ENCODE results near the gene CDYL2.

Gene CDYL2

DNA sequence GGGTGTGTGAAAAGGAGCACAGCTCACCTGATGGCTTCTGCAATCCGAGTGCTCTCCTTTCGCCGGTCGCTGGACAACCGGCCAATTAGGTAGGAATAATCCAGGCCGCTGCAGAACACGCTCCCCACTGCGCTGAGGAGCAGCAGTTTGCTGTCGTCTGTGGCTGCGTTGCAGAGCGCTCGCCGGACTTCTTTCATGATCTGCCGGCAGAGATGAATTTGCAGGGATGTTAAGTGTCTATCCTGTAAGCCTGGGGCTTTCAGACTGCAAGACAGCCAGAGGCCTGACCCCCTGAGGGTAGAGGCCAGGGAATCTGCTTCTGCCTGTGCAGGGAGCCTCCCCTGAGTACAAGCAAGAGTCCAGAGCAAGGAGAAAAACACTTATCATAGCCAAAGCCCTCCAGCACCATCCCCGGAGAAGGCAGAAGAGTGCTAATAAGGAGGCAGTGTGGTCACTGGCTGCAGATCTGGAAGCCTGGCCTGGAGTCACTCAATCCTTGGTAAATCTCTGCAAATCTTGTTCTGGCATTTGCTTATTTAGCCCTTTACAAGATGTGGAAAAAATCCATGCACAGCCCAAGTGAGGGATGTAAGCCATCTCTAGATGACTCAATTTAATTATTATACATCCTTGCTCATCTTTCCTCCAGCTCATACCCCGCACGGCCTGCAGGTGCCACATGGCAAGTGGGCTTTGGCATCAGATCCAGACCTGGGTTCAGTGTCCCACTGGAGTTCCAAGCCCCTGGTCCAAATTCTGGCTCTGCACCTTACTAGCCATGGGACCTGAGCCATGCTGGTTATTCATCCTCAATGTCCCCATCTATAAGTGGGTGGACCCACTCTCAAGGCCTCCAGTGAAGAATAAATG, 183.4 kb downstream of the CDYL2 start:
- DNase-seq (ENCODE audit: low read depth) = no peak

DNA sequence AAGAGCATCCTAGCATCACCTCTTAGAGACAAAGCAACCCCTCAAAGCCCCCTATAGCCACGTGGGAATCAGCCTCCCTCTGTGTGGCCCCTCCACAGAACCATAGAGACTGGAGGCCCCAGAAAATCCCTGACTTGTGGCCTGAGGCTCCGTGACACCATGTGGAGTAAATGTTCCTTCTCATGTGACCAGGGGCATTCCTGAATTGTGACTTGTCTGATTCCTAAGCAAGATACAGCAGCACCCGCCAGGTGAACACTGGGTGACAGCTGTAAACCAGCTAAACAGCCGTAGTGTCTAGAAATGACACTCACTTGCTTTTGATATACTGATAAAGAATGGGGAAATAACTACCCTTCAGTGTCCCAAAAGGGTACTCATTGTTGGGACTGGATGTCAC, 184.6 kb downstream of the CDYL2 start:
- DNase-seq (ENCODE audit: low read depth) = no peak

DNA sequence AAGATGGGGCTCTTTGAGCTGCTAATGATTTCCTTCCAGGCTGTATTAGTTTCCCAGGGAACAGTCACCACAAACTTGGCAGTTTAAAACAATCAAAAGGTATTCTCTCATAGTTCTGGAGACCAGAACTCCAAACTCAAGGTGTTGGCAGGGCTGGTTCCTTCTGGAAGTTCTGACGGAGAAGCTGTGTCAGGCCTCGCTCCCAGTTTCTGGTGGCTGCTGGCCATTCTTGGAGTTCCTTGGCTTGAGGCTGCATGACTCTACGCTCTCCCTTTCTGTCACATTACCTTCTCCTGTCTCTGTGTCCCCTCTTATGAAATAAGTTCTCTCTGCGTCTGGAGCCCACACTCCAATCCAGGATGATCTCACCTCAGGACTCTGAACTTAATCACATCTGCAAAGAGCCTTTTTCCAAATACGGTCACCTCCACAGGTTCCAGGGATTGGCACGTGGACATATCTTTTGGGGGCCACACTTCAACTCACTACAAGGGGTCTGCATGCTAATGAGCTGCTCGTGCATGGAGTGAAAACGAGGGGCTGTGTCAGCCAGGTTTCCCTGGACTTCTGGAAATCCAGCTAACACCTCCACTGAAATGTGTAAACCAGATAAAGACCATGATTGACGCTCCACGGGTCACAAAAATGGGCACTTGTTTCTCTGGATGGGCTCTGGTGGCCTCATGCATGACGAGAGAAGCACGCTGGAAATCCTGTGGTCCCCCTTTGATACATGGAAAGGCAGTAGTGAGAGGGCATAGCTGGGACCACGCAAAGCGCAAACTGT, 185.3 kb downstream of the CDYL2 start:
- no peak for DNase-seq (ENCODE audit: low read depth)

DNA sequence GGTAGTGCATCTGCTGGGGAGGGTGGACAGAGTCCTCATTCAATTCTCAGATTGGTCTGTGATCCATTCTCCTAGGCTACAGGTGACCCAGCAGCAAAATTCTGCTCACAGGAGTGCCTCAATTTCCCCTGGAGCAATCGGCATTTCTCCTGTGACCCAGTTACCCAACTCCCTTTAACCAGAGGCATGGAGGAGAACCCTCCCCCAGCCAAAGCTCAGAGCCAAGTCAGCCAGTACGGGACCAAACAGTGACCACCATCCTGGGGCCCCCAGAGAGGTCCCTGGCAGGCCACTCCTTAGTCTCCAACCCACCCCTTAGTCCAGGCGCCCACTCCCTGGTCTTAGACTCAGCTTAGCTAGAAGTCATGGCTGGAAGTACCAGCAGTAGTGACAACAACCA, 188.0 kb downstream of the CDYL2 start:
- DNase-seq (ENCODE audit: low read depth) = no peak

DNA sequence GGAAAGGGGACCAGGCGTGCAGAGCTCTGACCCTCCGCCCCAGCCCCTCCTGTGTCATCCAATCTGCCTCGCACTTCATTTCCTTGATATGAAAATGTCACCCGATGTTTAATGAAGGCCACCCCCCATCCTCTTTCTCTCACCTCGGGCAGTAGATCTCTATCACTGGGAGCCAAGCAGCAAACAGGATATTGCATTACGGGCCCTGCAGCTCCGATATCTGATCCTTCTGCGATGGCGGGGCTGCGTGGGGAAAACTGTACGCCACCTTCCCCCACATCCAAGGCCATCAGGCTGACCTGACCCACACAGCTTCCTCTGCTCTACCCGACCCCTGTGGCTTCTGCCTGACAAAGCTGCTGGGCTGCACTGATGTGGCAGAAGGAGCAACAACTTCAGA, 188.7 kb downstream of the CDYL2 start:
- DNase-seq (ENCODE audit: low read depth) = no peak

DNA sequence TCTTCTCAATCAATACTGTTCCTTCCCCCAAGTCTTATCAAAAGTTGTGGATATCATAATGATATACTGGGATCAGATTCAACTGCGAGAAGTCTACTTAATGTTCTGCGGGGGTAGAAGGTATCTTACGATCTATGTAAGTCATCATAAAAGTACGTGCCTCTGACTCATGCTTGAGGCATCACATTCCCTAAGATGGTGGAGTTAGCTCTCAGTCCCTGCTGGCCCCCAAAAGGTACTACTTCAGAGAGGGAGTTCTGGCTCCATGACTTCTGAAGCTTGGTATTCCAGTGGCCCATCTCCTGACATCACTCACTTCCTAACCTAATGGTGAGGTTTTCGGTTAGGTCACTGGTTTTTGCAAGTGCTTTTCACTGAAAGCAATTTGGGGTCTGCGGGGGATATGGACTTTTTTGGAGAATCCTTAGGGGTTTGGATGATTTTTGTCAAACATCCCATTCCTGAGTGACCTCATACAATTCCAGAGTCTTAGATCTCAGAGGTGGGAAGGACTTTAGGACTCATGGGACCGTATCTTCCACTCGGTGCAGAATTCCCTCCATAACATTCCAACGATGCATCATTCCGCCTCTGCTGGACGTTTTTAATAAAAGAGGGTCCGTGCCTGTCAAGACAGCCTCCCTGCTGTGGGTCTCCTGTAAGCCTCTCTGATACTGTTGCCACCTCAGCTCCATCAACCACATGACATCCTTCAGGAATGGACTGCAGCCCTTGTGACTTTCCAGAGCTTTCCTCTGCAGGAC, 189.3 kb downstream of the CDYL2 start:
- no peak for DNase-seq (ENCODE audit: low read depth)

DNA sequence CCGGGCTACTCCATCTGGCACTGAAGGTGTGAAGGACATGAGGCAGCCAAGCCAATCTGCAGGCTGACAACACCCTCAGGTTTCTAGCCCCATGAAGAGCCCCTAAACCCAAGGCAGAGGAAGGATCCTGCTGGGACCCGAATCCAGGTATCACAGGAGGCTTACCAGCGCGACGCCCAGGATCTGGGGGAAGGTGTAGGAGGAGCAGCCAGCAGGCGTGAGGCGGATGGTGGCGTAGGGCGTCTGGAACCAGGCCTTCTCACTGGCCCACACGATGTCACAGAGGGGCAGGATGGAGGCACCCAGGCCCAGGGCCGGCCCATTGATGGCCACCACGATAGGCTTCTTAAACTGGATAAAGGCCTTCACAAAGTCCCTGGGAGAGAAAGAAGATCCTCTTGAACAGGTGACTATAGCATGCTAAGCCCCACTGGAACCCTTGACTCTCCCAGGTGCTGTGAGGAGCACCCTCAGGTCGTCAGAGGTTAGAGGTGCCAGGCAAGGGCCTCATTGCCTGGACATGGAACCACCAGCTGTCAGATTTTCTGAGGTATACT, 191.9 kb downstream of the CDYL2 start:
- no peak for DNase-seq (ENCODE audit: low read depth)

DNA sequence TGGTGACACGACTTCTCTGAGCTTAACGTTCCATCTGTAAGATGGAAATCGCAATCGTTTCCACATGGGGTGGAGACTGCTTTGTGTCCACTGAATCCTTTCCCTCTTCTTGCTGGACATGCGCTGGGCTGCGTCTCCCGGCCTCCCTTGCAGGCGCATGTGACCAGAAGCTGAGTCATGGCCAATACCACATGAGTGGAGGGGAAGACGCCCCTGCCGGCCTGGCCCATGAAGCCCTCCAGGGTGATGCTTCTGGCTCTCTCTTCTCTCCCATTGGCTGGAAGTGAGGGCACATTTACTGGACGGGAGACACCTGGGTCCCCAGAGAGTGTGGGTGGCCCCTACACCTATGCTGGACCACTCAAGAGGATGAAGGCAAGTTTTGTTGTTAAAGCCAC, 192.5 kb downstream of the CDYL2 start:
- no peak for DNase-seq (ENCODE audit: low read depth)

DNA sequence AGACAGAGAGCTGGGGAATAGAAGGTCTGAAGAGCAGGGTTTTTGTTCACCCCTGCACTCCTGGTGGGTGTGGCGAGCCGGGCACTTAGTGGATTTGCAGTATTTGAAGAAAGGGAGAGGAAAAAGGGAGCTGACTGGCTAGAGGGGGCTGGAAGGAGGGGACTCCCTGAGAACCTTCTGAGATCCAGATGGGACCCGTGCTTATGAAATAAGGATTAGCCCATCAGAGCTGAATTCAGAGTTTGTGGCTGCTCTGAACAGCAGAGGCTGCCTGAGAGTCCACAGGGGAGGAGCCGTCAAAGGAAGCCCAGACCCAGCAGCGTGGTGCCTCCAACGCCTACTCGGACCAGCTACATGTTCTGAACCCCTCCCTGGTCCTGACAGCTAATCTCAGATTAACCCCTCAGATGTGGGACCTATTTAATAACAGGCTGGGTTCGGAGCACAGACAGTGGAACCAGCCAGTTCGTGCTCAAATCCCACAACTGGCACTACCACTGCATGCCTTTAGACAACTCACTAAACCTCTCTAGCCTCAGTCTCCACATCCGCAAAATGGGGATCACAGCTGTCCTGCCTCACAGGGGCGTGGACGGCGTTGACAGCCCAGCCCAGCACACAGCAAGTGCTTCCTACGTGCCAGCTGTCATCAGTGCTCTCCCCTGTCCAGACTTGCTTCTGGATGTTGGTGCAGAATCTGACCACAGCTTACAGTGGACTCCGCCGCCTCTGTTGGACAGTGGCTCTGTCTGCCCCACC, 193.0 kb downstream of the CDYL2 start:
- no peak for DNase-seq (ENCODE audit: low read depth)

DNA sequence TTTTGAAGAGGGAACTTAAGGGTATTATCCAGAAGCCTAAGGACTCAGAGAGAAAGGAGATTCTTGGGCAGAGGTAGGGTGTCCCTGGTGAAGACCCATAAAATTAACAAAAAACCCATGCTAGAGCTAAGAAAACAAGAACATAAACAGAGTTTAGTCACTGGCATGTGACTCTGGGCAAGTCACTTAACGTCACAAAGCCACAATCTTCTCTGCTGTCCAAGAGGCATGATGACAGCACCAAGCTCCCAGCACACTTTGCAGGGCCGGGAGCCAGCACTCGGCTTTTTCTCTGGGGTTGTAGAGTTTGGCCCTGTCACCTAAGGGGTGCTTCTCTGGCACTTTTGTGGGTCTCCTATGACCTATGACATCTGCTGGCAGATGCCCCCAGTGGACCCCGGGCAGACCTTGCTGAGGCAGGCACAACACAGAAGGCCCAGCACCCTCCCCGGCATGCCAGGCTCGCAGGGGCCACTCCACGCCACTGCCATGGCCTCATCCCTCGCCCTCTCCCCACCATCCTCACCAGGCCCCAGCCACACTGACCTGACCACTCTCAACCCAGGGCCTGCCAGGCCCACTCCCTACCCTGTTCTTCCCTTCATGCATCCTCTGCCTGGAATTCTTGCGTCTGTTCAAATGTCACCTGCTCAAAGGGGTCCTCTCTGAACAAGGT, 193.8 kb downstream of the CDYL2 start:
- no peak for DNase-seq (ENCODE audit: low read depth)

DNA sequence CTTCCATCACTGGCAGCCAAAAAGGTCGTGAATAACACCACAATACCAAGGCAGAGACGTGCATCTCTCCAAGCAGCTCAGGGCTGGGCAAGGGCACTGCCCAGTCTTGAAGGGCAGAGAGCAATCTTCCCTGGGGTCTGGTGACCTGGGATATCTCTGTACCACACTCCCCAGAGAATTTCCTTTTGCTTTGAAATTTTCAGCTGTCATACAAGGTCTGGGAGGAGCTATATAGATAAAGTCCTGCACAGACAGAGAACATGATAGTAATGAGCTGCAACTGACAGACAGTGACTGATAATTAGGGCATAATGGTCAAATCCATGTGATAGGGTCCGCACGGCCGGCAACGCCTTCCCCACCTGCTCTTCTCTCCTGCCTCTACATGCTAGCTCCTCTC, 195.5 kb downstream of the CDYL2 start:
- no peak for DNase-seq (ENCODE audit: low read depth)

DNA sequence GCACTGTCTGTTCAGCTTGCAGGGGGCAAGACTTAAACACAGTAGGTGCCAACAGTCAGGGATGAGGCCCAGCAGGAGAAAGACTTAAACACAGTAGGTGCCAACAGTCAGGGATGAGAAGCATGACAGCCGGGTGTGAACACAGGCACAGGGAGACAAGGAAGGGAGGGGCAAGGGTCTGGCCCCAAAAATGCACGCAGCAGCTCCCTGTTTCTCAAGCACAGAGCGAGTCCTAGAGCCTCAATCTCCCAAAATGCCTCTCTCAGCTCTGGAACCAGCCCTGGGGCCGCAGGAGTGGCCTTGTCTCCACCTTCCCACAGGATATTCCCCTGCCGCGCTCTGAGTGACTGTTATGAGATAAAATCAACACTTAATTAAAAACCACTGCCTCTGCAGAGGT, 197.2 kb downstream of the CDYL2 start:
- no peak for DNase-seq (ENCODE audit: low read depth)

DNA sequence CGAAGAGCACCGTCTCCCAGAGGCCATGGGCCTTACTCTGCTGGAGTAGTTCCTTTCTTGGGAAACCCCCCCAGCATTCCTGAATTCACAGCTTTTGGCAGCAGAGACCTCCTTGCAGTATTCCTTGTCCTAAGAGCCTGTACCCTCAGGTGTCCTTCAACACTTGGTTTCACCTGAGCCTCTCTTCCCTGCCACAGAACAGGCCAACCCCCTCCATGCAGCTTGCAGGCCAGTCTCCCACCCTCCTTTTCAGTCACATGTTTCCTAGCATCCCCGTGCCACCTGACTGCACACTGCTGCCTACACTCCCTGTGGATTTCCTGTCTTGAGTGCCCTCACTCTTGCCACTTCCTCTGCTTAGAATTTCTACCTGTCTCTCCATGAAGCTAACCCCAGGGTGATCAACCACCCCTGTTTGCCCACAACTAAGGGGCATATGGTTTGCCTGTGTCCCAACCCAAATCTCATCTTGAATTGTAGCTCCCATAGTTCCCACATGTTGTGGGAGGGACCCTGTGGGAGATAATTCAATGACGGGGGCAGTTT, 198.1 kb downstream of the CDYL2 start:
- DNase-seq (ENCODE audit: low read depth) = no peak

DNA sequence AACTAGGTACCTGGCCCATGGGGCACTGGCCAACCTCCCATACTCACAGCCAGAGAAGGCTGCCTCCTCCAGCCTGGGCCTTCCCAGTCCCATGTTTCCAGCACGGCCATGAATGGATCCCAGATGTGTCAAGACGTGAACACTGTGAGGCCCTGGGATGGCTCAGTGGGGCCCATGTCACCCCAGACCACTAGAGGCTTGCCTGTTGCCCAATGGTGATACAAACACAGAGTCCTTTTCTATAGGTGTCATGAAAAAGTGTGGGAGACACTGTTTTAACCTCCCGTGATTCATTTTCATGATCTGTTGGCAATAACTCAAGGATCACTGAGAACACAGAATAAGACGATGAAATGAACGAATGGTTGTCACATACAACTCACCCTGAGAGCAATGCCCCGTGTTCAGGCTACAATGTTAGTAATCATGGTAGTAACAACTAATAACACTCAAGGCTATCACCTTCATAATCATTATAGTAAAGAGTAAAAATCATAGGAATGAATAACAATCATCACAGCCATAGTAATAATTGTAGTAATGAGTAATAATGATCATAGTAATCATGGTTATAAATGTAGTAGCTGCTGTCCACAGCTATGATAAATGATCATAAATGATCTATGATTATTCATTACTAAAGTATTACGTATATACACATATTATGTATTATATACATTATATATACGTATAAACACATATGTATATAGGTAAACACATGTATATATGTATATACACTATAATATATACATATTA, 199.6 kb downstream of the CDYL2 start:
- no peak for DNase-seq (ENCODE audit: low read depth)

DNA sequence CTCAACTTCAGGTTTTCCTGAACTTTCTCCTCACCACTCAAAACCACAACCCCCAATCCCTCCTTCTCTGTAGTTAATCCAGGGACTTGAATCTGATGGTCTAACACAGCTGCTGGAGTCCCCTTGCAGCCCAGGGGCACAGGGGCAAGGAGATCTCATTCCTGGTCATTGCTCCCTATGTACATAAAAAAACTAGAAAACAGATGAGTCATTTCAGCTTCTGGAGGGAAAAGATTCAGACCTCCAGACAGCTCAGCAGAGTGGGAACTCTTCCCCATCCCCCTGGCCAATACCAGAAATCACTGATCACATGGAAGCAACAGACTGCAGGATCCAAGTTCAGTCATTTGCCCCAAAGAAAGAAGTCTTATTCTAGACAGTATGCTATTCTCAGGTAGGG, 201.5 kb downstream of the CDYL2 start:
- DNase-seq (ENCODE audit: low read depth) = no peak

DNA sequence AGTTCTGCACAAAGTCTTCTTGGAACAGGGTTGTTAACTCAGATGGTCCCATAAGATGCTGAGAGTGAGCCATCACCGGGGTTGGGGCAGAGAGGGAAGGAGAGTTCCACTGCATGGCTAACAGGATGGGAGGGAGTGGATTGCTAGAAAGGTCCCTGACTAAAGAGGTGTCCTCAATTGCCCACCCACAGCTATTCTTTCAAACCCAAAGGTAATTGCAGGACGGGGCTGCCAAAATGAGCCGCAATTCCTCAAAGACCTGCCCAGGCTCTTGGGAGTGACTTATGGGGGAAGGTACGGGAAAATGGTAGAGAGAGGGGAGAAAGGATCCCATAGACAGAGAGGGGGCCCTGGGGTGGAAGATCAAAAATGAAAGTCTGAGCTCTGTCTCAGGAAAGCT, 203.2 kb downstream of the CDYL2 start:
- no peak for DNase-seq (ENCODE audit: low read depth)

DNA sequence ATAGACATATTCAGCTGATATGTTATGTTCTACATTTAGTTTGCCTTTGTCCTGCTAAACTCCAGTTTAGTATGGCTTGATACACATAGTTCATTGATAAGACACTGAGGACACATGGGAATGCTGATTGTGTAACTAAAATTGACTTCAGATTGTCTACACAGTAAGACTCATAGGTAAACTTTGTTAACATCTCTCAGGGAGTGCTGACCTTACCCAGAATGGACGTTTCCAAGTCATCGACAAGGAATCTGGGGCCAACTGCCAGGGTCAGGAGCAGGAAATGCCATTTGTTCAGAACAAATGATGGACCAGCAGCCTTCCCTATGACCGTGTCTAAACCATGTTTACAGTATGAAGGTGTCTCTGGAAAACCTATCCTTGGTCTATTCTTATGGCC, 204.9 kb downstream of the CDYL2 start:
- no peak for DNase-seq (ENCODE audit: low read depth)

DNA sequence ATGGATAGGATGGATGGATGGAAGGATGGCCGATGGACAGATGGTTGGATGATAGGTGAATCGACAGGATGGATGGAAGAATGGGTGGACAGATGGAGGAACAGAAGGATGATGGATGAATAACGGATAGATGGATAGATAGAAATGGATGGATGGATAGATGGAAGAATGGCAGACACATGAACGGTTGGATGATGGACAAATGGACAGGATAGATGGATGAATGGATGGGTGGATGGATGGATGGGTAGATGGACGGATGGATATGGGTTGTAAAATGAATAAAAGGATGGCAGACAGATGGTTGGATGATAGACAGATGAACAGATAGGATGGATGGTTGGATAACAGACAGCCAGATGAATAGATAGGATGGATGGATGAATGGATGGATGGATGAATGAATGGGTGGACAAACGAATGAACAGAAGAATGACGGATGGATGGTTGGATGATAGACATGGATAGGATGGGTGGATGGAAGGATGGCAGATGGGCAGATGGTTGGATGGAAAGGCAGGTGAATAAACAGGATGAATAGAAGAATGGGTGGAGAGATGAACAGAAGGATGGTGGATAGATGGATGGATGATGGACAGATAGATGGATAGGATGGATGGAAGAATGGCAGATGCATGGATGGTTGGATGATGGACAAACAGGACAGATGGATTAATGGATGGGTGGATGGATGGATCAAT, 207.7 kb downstream of the CDYL2 start:
- no peak for DNase-seq (ENCODE audit: low read depth)

DNA sequence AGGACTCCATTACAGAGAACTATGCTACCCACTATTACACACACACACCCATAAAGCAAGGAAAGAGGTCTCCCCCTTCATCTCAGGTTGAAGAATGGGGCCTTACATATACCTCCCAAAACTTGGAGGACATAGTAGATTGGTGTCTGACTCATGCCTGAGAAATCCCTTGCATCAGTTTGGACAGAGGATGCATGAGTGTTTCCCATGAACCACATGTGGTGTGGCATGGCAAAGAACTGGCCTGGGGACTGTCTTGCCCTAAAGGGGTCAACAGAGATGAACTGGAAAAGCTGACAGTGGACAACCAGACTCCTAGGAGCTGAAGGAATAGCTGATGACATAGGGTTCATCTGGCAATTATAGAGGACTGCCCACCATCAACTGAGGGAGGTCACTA, 209.6 kb downstream of the CDYL2 start:
- DNase-seq (ENCODE audit: low read depth) = no peak

Measured in activated T-cell treated with anti-CD3 and anti-CD28 coated beads for 24 hours (primary cell).